MM.1S (cell line): Measurements from ENCODE around the gene DLGAP1.

ENCODE experiments used
- DNase-seq: peaks from one replicate; pipeline ENCODE4 v3.0.0-alpha.2; 2015
- H2AFZ ChIP-seq: fragments of 300-600 bp; sonication (generic); 2 replicates; pipeline ENCODE4 v1.6.0; 2016; ENCODE audit warnings: antibody characterized with exemption, low read length
- H3F3A ChIP-seq: fragments of 300-600 bp; sonication (generic); 2 replicates; pipeline ENCODE4 v1.6.1; 2016; ENCODE audit warnings: mild to moderate bottlenecking, antibody characterized with exemption, low read length, moderate library complexity, mixed read lengths; ENCODE audit not compliant: insufficient read depth
- H3K27ac ChIP-seq: fragments of 300-600 bp; sonication (generic); 2 replicates; pipeline ENCODE4 v1.5.1; 2016; ENCODE audit warnings: mild to moderate bottlenecking, low read length
- H3K27me3 ChIP-seq: fragments of 300-600 bp; sonication (generic); replicated peaks from 2 replicates; pipeline ENCODE4 v1.6.0; 2016; ENCODE audit warnings: low read length; ENCODE audit not compliant: insufficient read depth
- H3K36me3 ChIP-seq: fragments of 300-600 bp; sonication (generic); replicated peaks from 2 replicates; pipeline ENCODE4 v1.6.1; 2016; ENCODE audit warnings: mild to moderate bottlenecking, low read length, mixed read lengths; ENCODE audit not compliant: insufficient read depth
- H3K4me1 ChIP-seq: fragments of 300-600 bp; sonication (generic); 2 replicates; pipeline ENCODE4 v1.6.1; 2016; ENCODE audit warnings: low read length, mixed read lengths
- H3K4me2 ChIP-seq: fragments of 300-600 bp; sonication (generic); 2 replicates; pipeline ENCODE4 v1.6.0; 2016; ENCODE audit warnings: low read depth, low read length
- H3K4me3 ChIP-seq: fragments of 300-600 bp; sonication (generic); 2 replicates; pipeline ENCODE4 v1.5.1; 2016; ENCODE audit warnings: low read length, mixed read lengths
- H3K79me2 ChIP-seq: fragments of 300-600 bp; sonication (generic); 2 replicates; pipeline ENCODE4 v1.6.1; 2016; ENCODE audit warnings: mixed run types, low read length, mixed read lengths
- H3K9ac ChIP-seq: fragments of 300-600 bp; sonication (generic); 2 replicates; pipeline ENCODE4 v1.6.1; 2016; ENCODE audit warnings: low read length, mixed read lengths
- H3K9me2 ChIP-seq: fragments of 300-600 bp; sonication (generic); replicated peaks from 2 replicates; pipeline ENCODE4 v1.6.1; 2016; ENCODE audit warnings: mild to moderate bottlenecking, low read length, mixed read lengths; ENCODE audit not compliant: insufficient read depth
- H3K9me3 ChIP-seq: fragments of 300-600 bp; sonication (generic); replicated peaks from 2 replicates; pipeline ENCODE4 v1.6.1; 2016; ENCODE audit warnings: mild to moderate bottlenecking, low read length, mixed read lengths; ENCODE audit not compliant: insufficient read depth
- H4K20me1 ChIP-seq: fragments of 300-600 bp; sonication (generic); 2 replicates; pipeline ENCODE4 v1.6.1; 2016; ENCODE audit warnings: mild to moderate bottlenecking, low read length, moderate library complexity, mixed read lengths; ENCODE audit not compliant: insufficient read depth
- CTCF ChIP-seq: fragments of 300-600 bp; sonication (generic); IDR thresholded peaks from 2 replicates; pipeline ENCODE4 v1.5.1; 2016; ENCODE audit warnings: antibody characterized with exemption, low read length, mixed read lengths
- EZH2 ChIP-seq: fragments of 300-600 bp; sonication (generic); optimal IDR thresholded peaks from 2 replicates; pipeline ENCODE3; 2017; ENCODE audit warnings: low read depth, mild to moderate bottlenecking, antibody characterized with exemption, low read length, mixed read lengths
- EZH2phosphoT487 ChIP-seq: fragments of 300-600 bp; sonication (generic); IDR thresholded peaks from 2 replicates; pipeline ENCODE4 v1.6.1; 2018; ENCODE audit warnings: antibody characterized with exemption, low read length

Gene DLGAP1

GRCh38 chr18:3930126-3931012 lies 524.7 kb downstream of the DLGAP1 start:
- TF ChIP-seq EZH2phosphoT487: no peak
- no peak for TF ChIP-seq CTCF
- TF ChIP-seq EZH2: no peak
- Histone ChIP-seq H3K4me3 (no peak overlapping the region), H3K9ac (no peak overlapping the region), H4K20me1 (no peaks in the 10 kb centered on the region), H3K4me2 (no peak overlapping the region), H3K27ac (no peak overlapping the region), H3K9me3 (no peaks in the 10 kb centered on the region), H3K4me1 (no peaks in the 10 kb centered on the region), H3K9me2 (no peaks in the 10 kb centered on the region), H2AFZ (no peak overlapping the region), H3F3A (no peaks in the 10 kb centered on the region), H3K27me3 (no peaks in the 10 kb centered on the region), H3K36me3 (no peaks in the 10 kb centered on the region), H3K79me2 (no peaks in the 10 kb centered on the region)
- no peak for DNase-seq

DNA sequence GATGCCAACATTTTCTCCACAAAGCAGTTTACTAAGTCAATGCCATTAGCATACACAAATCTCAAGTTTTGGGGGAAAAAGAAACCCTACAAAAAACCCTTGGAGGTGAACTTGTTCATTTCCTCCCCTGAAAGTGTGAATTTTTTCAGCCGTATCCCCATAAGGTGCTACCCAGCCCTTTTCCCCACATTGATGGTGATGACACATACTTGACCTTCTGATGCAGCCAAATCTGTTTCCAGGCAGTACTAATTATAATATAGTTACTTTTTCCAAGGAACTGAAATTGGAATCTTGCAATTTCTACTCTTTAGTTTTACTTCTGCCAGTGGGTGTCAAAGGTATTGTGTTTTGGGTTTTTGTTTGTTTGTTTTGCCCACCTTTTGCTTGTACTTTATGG lies 530.7 kb downstream of the DLGAP1 start:
- Histone ChIP-seq H3K79me2 (no peaks in the 10 kb centered on the region), H3K4me2 (no peak overlapping the region), H4K20me1 (no peaks in the 10 kb centered on the region), H3K9me2 (no peaks in the 10 kb centered on the region), H3K36me3 (no peaks in the 10 kb centered on the region), H3K27ac (no peak overlapping the region), H3K4me1 (no peaks in the 10 kb centered on the region), H3F3A (no peaks in the 10 kb centered on the region), H3K27me3 (no peaks in the 10 kb centered on the region), H3K9me3 (no peaks in the 10 kb centered on the region), H2AFZ (no peak overlapping the region), H3K4me3 (no peak overlapping the region), H3K9ac (no peak overlapping the region)
- TF ChIP-seq EZH2 (no peak), CTCF (no peak), EZH2phosphoT487 (no peak)
- DNase-seq: no peak

DNA sequence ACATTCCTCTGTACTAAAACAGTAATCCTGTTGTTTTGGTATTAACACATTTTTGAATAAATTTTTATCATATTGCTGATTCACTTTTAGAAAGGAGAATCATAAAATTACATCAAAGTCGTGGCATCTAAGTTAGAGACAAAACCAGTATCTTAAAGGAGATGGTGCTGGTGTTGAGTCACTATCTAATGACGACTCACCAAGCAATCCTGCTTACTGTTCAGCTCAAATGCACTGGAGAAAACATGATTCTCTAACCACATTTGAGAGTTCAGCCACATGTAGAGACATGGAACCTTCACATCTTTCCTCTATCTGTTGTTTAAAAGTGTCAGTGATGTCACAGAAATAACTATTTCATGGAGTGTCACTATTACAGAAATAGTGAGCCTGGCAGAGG lies 531.4 kb downstream of the DLGAP1 start:
- no peaks in the 10 kb centered on the region for H3K4me1 ChIP-seq
- TF ChIP-seq EZH2 (no peak), CTCF (no peak), EZH2phosphoT487 (no peak)
- no peak overlapping the region for H2AFZ ChIP-seq
- no peaks in the 10 kb centered on the region for H3K36me3 ChIP-seq
- H3K4me3 ChIP-seq: no peak overlapping the region
- H3K79me2 ChIP-seq: no peaks in the 10 kb centered on the region
- H3K9me3 ChIP-seq: no peaks in the 10 kb centered on the region
- H3F3A ChIP-seq: no peaks in the 10 kb centered on the region
- no peak for DNase-seq
- no peaks in the 10 kb centered on the region for H3K27me3 ChIP-seq
- no peak overlapping the region for H3K9ac ChIP-seq
- H4K20me1 ChIP-seq: no peaks in the 10 kb centered on the region
- H3K27ac ChIP-seq: no peak overlapping the region
- no peak overlapping the region for H3K4me2 ChIP-seq
- H3K9me2 ChIP-seq: no peaks in the 10 kb centered on the region
